ENCODE results near the gene TBR1.

- no peak for TF ChIP-seq EZH2 (IDR thresholded peaks at IDR 0.05; ENCODE audit: borderline replicate concordance, low read length)
- TF ChIP-seq, protein P1, sequence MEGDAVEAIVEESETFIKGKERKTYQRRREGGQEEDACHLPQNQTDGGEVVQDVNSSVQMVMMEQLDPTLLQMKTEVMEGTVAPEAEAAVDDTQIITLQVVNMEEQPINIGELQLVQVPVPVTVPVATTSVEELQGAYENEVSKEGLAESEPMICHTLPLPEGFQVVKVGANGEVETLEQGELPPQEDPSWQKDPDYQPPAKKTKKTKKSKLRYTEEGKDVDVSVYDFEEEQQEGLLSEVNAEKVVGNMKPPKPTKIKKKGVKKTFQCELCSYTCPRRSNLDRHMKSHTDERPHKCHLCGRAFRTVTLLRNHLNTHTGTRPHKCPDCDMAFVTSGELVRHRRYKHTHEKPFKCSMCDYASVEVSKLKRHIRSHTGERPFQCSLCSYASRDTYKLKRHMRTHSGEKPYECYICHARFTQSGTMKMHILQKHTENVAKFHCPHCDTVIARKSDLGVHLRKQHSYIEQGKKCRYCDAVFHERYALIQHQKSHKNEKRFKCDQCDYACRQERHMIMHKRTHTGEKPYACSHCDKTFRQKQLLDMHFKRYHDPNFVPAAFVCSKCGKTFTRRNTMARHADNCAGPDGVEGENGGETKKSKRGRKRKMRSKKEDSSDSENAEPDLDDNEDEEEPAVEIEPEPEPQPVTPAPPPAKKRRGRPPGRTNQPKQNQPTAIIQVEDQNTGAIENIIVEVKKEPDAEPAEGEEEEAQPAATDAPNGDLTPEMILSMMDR (IDR thresholded peaks at IDR 0.05; ENCODE audit: low read length): no peak
These were observed 5.6 kb downstream of the TBR1 start for GRCh38 chr2:161421686-161422085.
